CD4-positive, alpha-beta T cell treated with Interleukin-12 subunit alpha and Interleukin-12 subunit beta, for 1 hour (primary cell): ENCODE data around the gene CCDC88C.

ENCODE experiments used
- DNase-seq: peaks from one replicate; pipeline ENCODE4 v3.0.0-alpha.2; 2020

CCDC88C gene

GRCh38 chr14:91305650-91306431, 111.8 kb downstream of the CCDC88C start:
- DNase-seq, result no peak

GRCh38 chr14:91303924-91304229, 113.7 kb downstream of the CCDC88C start:
- DNase-seq, result no peak

DNA sequence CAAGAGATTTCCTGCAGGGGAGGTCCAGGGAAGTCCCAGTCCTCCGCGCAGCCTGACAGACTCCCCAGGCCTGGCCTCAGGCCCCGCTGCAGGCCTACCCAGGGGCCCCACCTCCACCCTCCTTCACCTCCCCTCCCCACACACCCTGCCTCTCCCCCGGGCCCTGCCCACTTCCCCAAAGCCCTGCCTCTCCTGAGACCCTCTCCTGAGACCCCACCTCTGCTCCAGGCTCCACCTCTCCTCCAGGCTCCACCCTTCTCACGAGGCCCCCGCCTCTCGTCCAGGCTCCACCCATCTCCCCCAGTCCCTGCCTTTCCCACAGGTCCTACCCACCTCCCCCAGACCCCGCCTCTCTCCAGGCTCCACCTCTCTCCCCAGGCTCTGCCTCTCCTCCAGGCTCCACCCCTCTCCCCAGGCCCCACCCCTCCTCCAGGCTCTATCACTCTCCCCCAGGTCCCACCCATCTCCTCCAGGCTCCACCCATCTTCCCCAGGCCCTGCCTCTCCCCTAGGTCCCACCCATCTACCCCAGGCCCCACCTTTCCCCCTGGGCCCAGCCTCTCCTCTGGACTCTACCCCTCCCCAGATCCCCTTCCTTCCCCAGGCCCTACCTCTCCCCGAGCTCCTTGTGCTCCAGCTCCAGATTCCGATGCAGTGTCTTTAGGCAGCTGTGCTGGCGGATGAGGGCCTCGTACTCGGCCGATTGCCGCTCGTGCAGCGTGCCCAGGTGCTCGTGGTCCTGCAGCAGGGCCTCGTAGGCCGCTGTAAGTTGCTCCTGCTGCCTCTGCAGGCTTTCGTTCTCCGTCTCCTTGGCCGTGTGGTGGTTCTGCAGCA, 114.3 kb downstream of the CCDC88C start:
- peak; percentile 70 for DNase-seq

GRCh38 chr14:91302391-91302790, 115.2 kb downstream of the CCDC88C start:
- no peak for DNase-seq

DNA sequence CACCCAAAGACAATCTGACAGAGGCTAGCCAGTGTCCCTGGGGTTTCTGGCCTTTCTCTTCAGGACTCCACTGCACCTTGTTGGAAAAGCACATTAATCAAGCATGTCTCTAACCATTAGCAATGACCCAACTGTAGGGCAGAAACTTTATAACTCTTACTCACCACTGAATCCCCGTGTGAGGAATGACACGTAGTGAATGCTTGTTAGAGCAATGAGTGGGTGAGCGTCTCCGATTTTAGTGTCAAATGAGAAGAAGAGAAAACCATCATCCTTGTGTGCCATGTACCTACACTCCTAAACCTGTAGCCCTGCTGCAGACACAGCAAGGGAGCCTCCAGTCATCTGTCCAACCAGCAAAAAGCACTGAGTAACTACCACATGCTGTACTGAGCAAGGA, 116.7 kb downstream of the CCDC88C start:
- no peak for DNase-seq

GRCh38 chr14:91300283-91300895, 117.2 kb downstream of the CCDC88C start:
- no peak for DNase-seq

- DNase-seq, result no peak
Measured at GRCh38 chr14:91299121-91300115, 118.2 kb downstream of the CCDC88C start.

DNA sequence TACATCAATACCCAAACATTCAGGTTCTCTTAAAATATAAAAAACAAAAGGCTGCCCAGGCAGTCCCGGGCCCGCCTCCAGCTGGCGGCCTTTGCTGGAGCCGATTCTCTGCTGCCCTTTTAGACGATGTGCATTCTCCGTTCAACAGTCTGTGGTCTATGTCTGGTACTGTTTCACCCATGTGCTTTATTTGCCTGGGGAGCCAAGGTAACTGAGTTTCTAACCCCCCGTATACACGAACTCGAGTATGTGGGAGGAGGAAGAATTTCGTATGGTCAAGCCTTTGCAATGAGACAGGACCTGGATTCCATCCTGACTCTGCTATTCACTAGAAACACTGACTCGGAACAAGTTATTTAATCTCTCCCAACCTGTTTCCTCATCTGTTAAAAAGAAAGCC, 119.0 kb downstream of the CCDC88C start:
- DNase-seq, result no peak

DNA sequence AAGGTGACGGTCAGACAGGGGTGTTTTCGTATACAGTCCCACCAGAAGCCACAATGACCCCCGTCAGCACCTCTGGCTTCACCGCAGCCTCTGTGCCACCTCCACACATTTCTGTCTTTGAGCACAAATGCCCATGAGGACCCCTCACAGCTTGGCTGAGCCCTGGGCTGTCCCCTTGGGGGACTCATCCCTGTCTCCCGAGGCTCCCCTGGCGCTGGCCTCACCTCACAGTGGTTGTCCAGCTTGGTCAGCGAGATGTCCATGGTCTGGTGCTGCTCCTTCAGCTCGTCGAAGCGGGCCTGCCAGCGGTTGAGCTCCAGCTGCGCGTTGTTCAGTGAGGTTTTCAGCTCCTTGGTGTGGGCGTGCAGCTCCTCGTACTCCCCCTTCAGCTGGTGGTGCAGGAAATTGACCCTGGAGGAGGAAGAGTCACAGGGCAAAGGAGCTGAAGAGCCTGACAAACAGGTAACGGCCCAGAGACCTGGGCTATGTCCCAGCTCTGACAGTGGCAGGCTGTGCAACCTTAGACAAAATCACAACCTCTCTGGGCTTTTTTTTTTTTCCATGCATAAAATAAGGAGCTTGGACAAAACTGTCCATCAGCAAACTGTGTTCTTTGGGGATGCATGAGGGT, 120.4 kb downstream of the CCDC88C start:
- no peak for DNase-seq

DNA sequence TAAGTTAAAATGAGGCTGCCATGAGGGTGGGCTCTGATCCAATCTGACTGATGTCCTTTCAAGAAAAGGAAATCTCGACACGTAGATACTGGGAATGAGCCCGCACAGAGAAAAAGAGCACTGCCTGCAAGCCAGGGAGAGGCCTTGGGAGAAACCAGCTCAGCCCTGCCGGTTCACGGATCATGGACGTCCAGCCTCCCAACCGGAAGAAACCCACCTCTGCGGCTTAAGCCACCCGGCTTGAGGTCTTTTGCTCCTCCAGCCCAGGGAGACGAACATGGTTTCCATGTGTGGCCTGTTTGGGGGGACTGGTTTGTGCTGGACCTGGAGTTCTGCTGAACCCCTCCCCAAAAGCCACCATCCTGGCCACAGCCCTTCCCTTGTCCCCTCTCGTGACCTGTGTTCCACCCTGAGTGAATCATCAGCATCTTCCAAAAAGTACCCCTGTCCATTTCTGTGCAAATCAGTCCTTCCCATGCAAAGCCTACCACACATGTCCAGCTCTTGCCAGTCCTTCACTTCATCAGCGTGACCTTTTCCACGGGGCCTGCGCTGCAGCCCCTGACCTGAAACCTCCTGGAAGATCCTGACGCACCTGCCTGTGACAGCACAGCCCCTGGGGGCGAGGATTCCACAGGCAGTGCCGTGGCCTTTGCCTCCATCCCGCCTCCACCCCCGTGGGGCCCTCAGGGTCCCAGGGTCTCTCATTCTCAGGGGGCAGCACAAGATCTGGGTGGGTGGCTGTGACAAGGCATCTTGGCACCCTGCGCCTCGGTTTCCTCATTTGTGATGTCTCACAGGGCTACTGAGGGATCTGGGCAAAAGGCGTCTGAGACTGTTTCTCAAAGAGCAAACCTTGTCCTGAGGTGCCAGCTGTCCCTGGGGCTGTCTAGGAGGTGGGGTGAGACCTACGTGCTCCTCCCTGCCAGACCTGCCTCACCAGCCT, 121.5 kb downstream of the CCDC88C start:
- DNase-seq, result no peak

GRCh38 chr14:91295276-91295845, 122.3 kb downstream of the CCDC88C start:
- no peak for DNase-seq

- DNase-seq, result no peak
Measured at GRCh38 chr14:91294153-91294552, 123.5 kb downstream of the CCDC88C start.

DNA sequence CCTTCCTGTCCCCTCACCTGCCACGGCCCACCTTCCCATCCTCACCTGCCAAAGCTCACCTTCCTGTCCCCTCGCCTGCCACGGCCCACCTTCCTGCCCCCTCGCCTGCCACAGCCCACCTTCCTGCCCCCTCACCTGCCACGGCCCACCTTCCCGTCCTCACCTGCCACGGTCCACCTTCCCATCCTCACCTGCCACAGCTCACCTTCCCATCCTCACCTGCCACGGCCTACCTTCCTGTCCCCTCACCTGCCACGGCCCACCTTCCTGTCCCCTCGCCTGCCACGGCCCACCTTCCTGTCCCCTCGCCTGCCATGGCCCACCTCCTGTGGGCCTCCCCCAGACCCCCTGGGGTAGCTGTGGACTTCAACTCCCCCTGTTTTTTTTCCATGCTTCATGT, 124.3 kb downstream of the CCDC88C start:
- DNase-seq, result no peak

GRCh38 chr14:91292491-91292890, 125.1 kb downstream of the CCDC88C start:
- DNase-seq, result no peak

- no peak for DNase-seq
Measured at GRCh38 chr14:91291786-91292405, 125.7 kb downstream of the CCDC88C start.

DNA sequence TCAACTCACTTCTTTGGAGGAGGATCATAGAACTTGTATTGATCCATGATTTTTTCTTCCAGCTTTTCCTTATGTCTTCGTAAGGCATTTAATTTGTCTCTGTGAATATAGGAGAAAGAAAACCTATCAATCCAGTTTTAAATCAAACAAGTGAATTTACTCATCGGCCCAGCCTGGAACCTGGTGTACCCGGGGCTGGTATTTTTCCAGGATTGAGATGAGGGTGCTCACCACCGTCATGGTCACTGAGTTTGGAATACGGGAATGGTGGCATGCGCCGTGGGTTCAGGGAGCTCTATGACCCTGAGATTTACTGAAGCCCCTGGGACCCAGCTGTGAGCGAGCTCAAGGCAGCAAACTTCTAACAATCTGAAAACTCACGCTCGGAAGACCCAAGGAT, 126.6 kb downstream of the CCDC88C start:
- no peak for DNase-seq

GRCh38 chr14:91289464-91289863, 128.2 kb downstream of the CCDC88C start:
- no peak for DNase-seq

GRCh38 chr14:91288876-91289275, 128.7 kb downstream of the CCDC88C start:
- no peak for DNase-seq

- peak; percentile 81 for DNase-seq
Measured at GRCh38 chr14:91286530-91286937, 131.1 kb downstream of the CCDC88C start.
